H1 (cell line): ENCODE results near the gene EXT2. TPM values are rescaled to one million over a fixed set of nuclear protein-coding genes. Genes with fewer than 3 reads are reported as not detected.

Experiments
- ATF2 ChIP-seq: IDR thresholded peaks from 2 replicates; pipeline ENCODE4 v1.6.1; 2012; ENCODE audit warnings: low read length, inconsistent platforms
- CHD7 ChIP-seq: fragments of 300-600 bp; sonication (generic); IDR thresholded peaks from 2 replicates; pipeline ENCODE4 v1.7.1; 2012; ENCODE audit warnings: low read length, moderate library complexity, mild to moderate bottlenecking, inconsistent platforms; ENCODE audit not compliant: insufficient replicate concordance
- POLR2A ChIP-seq, 2 experiments: IDR thresholded peaks; 1 replicate in 1 of 2; 2 replicates in 1 of 2; pipeline ENCODE4 v1.6.1; 2011; ENCODE audit warnings: low read depth in 2 of 2, low read length in 2 of 2, mild to moderate bottlenecking in 2 of 2; ENCODE audit errors: control extremely low read depth in 1 of 2
- RBBP5 ChIP-seq: IDR thresholded peaks from 2 replicates; pipeline ENCODE4 v1.7.1; 2012; ENCODE audit warnings: low read depth, mild to moderate bottlenecking, inconsistent platforms, low read length, moderate library complexity, borderline replicate concordance
- SIN3A ChIP-seq, 2 experiments: IDR thresholded peaks in 1 of 2; conservative IDR thresholded peaks in 1 of 2; 2 replicates each; pipeline ENCODE4 v1.6.1; 2011 to 2012; ENCODE audit warnings: low read length in 2 of 2, improper control_type of control experiment in 1 of 2, low read depth in 1 of 2, mild to moderate bottlenecking in 1 of 2
- SP1 ChIP-seq: IDR thresholded peaks from 2 replicates; pipeline ENCODE4 v1.6.1; 2011; ENCODE audit warnings: low read depth, low read length
- SUZ12 ChIP-seq: fragments of 200-600 bp; sonication (generic); IDR thresholded peaks from 2 replicates; pipeline ENCODE4 v1.6.1; 2012; ENCODE audit warnings: mild to moderate bottlenecking, inconsistent platforms, low read length, moderate library complexity, mixed read lengths
- TAF7 ChIP-seq: optimal IDR thresholded peaks from 2 replicates; pipeline ENCODE3; 2011; ENCODE audit warnings: low read depth, mild to moderate bottlenecking, inconsistent platforms, low read length, moderate library complexity, borderline replicate concordance
- polyA plus RNA-seq, 7 experiments: library from polyadenylated mRNA; depleted of rRNA in 3 of 7; stranded (reverse) in 5 of 7; unstranded in 2 of 7; fragments of >200 nt in 5 of 7; fragments of 200-250 nt in 2 of 7; gene quantifications; 1 replicate in 5 of 7; 2 replicates in 1 of 7; 4 replicates in 1 of 7; pipeline versions ENCODE4 v1.2.1 to v1.2.3, GENCODE V29; 2011 to 2013; ENCODE audit warnings: missing spikeins in 2 of 7, mixed read lengths in 2 of 7
- total RNA-seq: library from RNA; stranded (reverse); fragmentation: NEBNext Ultra II Directional; extraction: Animal tissue kit (Norgen Biotek cat#: 25700); gene quantifications from 2 replicates; pipeline ENCODE4 v1.2.1, GENCODE V29; 2021

The EXT2 gene
- total and polyA plus RNA-seq, 2 of the 8 experiments (the other 6 are each of a cell fraction or from before 2014, with no cell fraction given) = 29.8 to 42.8 TPM

GRCh38 chr11:44279483-44279882 lies 184.0 kb downstream of the EXT2 start (continued):
- TF ChIP-seq CHD7 = no peak
- no peak for TF ChIP-seq ATF2
- no peak for TF ChIP-seq RBBP5
- no peak for TF ChIP-seq SUZ12
- TF ChIP-seq SIN3A (conservative IDR thresholded peaks at IDR 0.05 in 1 of 2, IDR thresholded peaks at IDR 0.05 in 1 of 2; ENCODE audit: low read depth in 1 of 2, low read length in 2 of 2) = no peak
- no peak for TF ChIP-seq SP1
- TF ChIP-seq POLR2A (IDR thresholded peaks at IDR 0.05; ENCODE audit: control extremely low read depth in 1 of 2, low read depth in 2 of 2, low read length in 2 of 2) = no peak
- no peak for TF ChIP-seq TAF7
